Transverse colon (tissue), 4 donors: ENCODE measurements around the gene GALNT9.

Experiments
- EP300 ChIP-seq: sonication (generic); formaldehyde crosslinking; IDR thresholded peaks from one replicate; pipeline ENCODE4 v1.6.1; 2017; ENCODE audit warnings: antibody characterized with exemption, low read depth
- POLR2A ChIP-seq: fragments of 450-650 bp; IDR thresholded peaks from one replicate; pipeline ENCODE4 v1.6.1; 2016; ENCODE audit warnings: antibody characterized with exemption, mild to moderate bottlenecking, moderate library complexity
- POLR2AphosphoS5 ChIP-seq, 3 donors: sonication (generic); formaldehyde crosslinking; IDR thresholded peaks; one replicate each; pipeline ENCODE4 v1.6.1; 2016; ENCODE audit warnings: antibody characterized with exemption in 3 of 3
- TF ChIP-seq, protein P1 (sequence below), 5 experiments: fragments of 200-600 bp in 3 of 5; fragments of 450-650 bp in 2 of 5; sonication (generic) in 3 of 5; IDR thresholded peaks; 1 replicate in 2 of 5; 2 replicates in 3 of 5; pipeline ENCODE4 v1.5.1; 2016 to 2017; ENCODE audit warnings: antibody characterized with exemption in 5 of 5, inconsistent platforms in 3 of 5, mild to moderate bottlenecking in 2 of 5, moderate library complexity in 1 of 5

DNA sequence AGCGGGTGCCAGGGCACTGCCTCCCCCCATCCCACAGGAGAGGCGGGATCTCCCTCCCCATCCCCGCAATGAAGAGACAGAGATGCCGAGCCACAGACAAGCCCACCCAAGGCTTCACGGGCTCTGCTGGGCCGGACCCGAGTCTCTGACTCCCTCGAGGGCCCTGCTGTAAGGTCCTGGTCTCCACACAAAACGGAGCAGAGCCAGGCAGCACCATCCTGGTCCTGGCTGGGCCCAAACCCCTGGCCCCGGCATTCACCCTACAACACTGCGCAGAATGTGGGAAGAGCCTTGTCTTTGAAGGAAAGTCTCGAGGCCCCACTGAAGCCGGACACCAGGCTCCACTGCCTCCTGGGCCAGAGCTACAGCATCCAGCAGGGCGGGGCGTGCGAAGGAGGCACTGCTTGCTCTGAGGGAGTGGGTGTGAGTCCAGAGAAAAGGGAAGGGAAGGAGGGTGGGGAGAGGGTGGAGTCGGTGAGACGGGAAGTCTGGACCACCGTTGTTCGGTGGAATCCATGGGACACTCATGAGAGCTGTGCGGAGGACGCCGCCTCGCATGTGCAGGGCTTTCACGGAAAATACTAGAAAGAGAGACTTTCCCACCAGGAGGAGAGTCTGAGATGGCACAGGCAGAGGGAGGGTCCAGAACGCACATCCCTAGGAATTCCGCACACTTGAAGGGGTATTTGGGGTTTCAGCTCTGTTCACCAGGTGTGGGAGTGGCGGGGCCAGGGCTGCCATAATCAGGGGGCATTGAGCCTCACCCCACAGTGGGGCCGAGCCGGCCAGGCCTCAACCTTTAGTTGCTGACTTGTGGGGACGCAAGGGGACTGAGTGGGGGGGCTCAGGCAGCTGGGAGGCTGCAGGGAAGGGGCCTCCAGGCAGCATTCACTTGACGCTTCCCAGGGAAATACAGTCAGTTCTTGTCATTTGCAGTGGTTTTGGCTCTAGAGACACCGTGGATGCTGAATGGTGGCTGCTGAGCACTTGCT, 36.8 kb downstream of the GALNT9 start:
- TF ChIP-seq, protein P1, sequence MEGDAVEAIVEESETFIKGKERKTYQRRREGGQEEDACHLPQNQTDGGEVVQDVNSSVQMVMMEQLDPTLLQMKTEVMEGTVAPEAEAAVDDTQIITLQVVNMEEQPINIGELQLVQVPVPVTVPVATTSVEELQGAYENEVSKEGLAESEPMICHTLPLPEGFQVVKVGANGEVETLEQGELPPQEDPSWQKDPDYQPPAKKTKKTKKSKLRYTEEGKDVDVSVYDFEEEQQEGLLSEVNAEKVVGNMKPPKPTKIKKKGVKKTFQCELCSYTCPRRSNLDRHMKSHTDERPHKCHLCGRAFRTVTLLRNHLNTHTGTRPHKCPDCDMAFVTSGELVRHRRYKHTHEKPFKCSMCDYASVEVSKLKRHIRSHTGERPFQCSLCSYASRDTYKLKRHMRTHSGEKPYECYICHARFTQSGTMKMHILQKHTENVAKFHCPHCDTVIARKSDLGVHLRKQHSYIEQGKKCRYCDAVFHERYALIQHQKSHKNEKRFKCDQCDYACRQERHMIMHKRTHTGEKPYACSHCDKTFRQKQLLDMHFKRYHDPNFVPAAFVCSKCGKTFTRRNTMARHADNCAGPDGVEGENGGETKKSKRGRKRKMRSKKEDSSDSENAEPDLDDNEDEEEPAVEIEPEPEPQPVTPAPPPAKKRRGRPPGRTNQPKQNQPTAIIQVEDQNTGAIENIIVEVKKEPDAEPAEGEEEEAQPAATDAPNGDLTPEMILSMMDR (IDR thresholded peaks at IDR 0.05) = no peak
- TF ChIP-seq POLR2AphosphoS5 (IDR thresholded peaks at IDR 0.05) = no peak
- no peak for TF ChIP-seq POLR2A
- TF ChIP-seq EP300 = no peak
